Measurements from ENCODE around the gene DDX56. TPM values are rescaled to one million over a fixed set of nuclear protein-coding genes. Genes with fewer than 3 reads are reported as not detected.
"Not testable (repeated sequence)": the region's sequence is repeated elsewhere in the genome, so short reads cannot be mapped to it uniquely, and the experiment has no call there.

DDX56 gene
- total RNA-seq, 2 donors from 2014 or later: 41.1 to 90.6 TPM

DNA sequence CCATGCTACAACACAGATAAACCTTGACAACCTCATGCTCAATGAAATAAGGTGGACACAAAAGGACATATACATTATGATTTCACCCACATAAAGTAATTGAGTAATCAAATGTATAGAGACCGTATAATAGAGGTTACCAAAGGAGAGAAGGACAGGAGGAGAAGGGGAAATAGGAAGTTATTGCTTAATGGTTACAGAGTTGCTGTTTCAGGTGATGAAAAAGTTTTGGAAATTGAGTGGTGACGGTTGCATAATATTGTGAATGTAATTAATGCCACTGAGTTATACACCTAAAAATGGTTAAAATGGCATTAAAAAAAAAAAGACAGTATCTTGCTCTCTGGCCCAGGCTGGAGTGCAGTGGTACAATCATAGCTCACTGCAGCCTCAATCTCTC, 31.2 kb upstream of the DDX56 start:
- no peaks in the 10 kb centered on the region for H3K36me3 ChIP-seq
- TF ChIP-seq, protein P1, sequence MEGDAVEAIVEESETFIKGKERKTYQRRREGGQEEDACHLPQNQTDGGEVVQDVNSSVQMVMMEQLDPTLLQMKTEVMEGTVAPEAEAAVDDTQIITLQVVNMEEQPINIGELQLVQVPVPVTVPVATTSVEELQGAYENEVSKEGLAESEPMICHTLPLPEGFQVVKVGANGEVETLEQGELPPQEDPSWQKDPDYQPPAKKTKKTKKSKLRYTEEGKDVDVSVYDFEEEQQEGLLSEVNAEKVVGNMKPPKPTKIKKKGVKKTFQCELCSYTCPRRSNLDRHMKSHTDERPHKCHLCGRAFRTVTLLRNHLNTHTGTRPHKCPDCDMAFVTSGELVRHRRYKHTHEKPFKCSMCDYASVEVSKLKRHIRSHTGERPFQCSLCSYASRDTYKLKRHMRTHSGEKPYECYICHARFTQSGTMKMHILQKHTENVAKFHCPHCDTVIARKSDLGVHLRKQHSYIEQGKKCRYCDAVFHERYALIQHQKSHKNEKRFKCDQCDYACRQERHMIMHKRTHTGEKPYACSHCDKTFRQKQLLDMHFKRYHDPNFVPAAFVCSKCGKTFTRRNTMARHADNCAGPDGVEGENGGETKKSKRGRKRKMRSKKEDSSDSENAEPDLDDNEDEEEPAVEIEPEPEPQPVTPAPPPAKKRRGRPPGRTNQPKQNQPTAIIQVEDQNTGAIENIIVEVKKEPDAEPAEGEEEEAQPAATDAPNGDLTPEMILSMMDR (IDR thresholded peaks at IDR 0.05): no peak
- H3K4me1 ChIP-seq: no peaks in the 10 kb centered on the region
- no peak overlapping the region for H3K4me3 ChIP-seq
- intact Hi-C loops (cut with DNase I): loop anchor here (10.0 kb wide), 1 partner anchor 510 kb away; the partner anchor contains the start of gene TBRG4
- DNase-seq: no peak
- H3K9me3 ChIP-seq: no peaks in the 10 kb centered on the region
- H3K9ac ChIP-seq (ENCODE audit: low read depth in 2 of 2, low read length in 2 of 2): no peak overlapping the region
- no peak overlapping the region for H3K27ac ChIP-seq
- H3K27me3 ChIP-seq: no peaks in the 10 kb centered on the region

DNA sequence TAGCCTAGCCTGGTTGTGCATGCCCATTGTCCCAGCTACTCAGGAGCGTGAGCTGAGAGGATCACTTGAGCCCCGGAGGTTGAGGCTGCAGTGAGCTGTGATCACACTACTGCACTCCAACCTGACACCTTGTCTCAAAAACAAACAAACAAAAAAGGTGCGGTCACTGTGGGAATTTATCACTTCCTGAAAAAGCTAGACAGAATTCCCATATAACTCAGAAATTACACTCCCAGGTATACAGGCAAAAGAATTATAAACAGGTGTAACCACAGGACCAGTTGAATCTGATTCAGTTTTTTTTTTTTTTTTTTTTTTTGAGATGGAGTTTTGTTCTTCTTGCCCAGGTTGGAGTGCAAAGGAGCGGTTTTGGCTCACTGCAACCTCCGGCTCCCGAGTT, 29.5 kb upstream of the DDX56 start:
- no peak overlapping the region for H3K27ac ChIP-seq
- no peak for DNase-seq
- no peak overlapping the region for H3K4me3 ChIP-seq
- no peak overlapping the region for H3K9ac ChIP-seq (ENCODE audit: low read depth in 2 of 2, low read length in 2 of 2)
- no peaks in the 10 kb centered on the region for H3K27me3 ChIP-seq
- no peaks in the 10 kb centered on the region for H3K4me1 ChIP-seq
- no peaks in the 10 kb centered on the region for H3K9me3 ChIP-seq
- intact Hi-C loops (cut with DNase I): loop anchor here (10.0 kb wide), 1 partner anchor 512 kb away; the partner anchor contains the start of gene TBRG4
- no peaks in the 10 kb centered on the region for H3K36me3 ChIP-seq
- TF ChIP-seq, protein P1 (IDR thresholded peaks at IDR 0.05): no peak

DNA sequence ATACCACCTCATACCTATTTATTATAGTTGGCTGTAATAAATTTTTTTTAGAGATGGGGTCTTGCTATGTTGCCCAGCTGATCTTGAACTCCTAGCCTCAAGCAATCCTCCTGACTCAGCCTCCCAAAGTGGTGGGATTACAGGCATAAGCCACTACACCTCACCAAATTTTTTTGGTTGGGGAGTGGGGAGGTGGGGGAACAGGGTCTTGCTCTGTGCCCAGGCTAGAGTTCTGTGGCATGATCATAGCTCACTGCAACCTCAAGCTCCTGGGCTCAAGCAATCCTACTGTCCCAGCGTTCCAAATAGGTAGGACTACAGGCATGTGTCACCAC, 28.8 kb upstream of the DDX56 start:
- TF ChIP-seq, protein P1 (IDR thresholded peaks at IDR 0.05): no peak
- H3K4me3 ChIP-seq: no peak overlapping the region
- no peaks in the 10 kb centered on the region for H3K27me3 ChIP-seq
- DNase-seq: no peak
- H3K4me1 ChIP-seq: no peaks in the 10 kb centered on the region
- no peak overlapping the region for H3K9ac ChIP-seq (ENCODE audit: low read depth in 2 of 2, low read length in 2 of 2)
- H3K36me3 ChIP-seq: no peaks in the 10 kb centered on the region
- no peak overlapping the region for H3K27ac ChIP-seq
- intact Hi-C loops (cut with DNase I): loop anchor here (10.0 kb wide), 1 partner anchor 512 kb away; the partner anchor contains the start of gene TBRG4
- H3K9me3 ChIP-seq: no peaks in the 10 kb centered on the region

DNA sequence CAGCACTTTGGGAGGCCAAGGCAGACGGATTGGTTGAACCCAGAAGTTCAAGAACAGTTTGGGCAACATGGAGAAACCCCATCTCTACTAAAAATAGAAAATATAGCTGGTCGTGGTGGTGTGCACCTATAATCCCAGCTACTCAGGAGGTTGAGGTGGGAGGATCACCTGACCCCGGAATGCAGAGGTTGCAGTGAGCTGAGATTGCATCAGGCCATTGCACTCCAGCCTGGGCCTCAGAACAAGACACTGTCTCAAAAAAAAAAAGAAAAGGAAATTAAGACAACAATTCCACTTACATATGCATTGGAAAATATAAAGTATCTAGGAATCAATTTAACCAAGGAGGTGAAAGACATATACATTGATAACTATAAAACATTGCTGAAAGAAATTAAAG, 25.5 kb upstream of the DDX56 start:
- no peak for DNase-seq
- TF ChIP-seq, protein P1 (IDR thresholded peaks at IDR 0.05): no peak
- no peak overlapping the region for H3K27ac ChIP-seq
- H3K4me3 ChIP-seq: no peak overlapping the region
- no peak overlapping the region for H3K9ac ChIP-seq (ENCODE audit: low read depth in 2 of 2, low read length in 2 of 2)
- no peaks in the 10 kb centered on the region for H3K27me3 ChIP-seq
- no peaks in the 10 kb centered on the region for H3K36me3 ChIP-seq
- H3K9me3 ChIP-seq: no peaks in the 10 kb centered on the region
- H3K4me1 ChIP-seq: no peaks in the 10 kb centered on the region
- intact Hi-C loops (cut with DNase I): loop anchor here (10.0 kb wide), 2 partner anchors 166 to 536 kb away; no protein-coding TSS in a partner anchor

DNA sequence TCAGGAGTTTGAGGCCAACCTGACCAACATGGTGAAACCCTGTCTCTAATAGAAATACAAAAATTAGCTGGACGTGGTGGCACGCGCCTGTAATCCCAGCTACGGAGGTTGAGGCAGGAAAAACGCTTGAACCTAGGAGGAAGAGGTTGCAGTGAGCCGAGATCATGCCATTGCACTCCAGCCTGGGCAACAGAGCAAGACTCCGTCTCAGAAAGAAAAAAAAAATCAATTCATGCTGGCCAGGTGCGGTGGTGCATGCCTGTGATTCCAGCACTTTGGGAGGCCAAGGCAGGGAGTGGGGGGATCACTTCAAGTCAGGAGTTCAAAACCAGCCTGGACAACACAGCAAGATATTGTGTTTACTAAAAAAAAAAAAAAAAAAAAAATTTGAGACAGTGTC, 23.5 kb upstream of the DDX56 start:
- intact Hi-C loops (cut with DNase I): loop anchor here (10.0 kb wide), 2 partner anchors 168 to 538 kb away; no protein-coding TSS in a partner anchor

DNA sequence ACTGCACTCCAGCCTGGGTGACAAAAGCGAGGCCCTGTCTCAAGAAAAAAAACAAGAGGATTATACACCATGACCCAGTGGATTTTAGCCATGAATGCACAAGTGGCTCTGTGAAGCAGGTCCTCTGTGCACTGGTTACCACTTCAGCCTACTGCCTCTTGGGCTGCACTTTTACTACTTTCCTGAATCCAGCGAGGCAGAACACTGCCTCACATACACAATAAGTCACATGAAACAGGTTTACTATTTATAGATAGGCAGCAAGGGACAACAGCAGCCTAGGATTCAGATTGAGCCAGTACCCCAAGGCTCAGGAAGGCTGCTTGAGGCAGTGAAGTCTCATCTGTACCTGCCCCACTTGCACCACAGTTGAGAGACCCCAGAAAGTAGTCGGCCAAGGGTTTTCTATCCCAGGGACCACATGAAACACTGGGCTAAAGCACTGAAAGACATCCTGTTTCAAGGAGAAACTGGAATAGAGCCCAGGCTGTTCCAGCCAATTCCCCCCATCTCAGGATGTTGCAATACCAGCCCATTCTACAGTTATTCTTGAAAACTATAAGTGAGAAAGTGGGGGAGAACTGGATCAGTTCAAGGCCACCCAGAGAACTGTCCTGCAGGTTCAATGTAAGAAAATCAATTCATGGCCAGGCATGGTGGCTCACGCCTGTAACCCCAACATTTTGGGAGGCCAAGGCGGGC, 22.4 kb upstream of the DDX56 start:
- DNase-seq: no peak
- H3K27ac ChIP-seq: no peak overlapping the region
- H3K36me3 ChIP-seq: no peaks in the 10 kb centered on the region
- intact Hi-C loops (cut with DNase I): loop anchor here (10.0 kb wide), 2 partner anchors 169 to 539 kb away; no protein-coding TSS in a partner anchor
- H3K4me3 ChIP-seq: no peak overlapping the region
- H3K9ac ChIP-seq (ENCODE audit: low read depth in 2 of 2, low read length in 2 of 2): no peak overlapping the region
- TF ChIP-seq, protein P1 (IDR thresholded peaks at IDR 0.05): no peak
- H3K9me3 ChIP-seq: no peaks in the 10 kb centered on the region
- no peaks in the 10 kb centered on the region for H3K4me1 ChIP-seq
- no peaks in the 10 kb centered on the region for H3K27me3 ChIP-seq

More for the DNA sequence above, 23.5 kb upstream of the DDX56 start:
- not testable (repeated sequence) for H3K9ac ChIP-seq (ENCODE audit: low read depth in 2 of 2, low read length in 2 of 2); H3K27ac ChIP-seq; H3K9me3 ChIP-seq; H3K4me1 ChIP-seq; H3K36me3 ChIP-seq; DNase-seq; H3K27me3 ChIP-seq; H3K4me3 ChIP-seq

Data from colonic mucosa (tissue), 4 donors.